Astrocyte of the spinal cord (primary cell): ENCODE results near the gene HSP90AA1.
"Not testable (repeated sequence)": the region's sequence is repeated elsewhere in the genome, so short reads cannot be mapped to it uniquely, and the experiment has no call there.

Experiments
- DNase-seq: peaks from one replicate; pipeline ENCODE4 v3.0.0; 2011; ENCODE audit warnings: low read depth, low spot score
- H3K4me3 ChIP-seq: 2 replicates; pipeline ENCODE4 v1.5.1; 2011; ENCODE audit warnings: low read depth, mild to moderate bottlenecking, low read length, moderate library complexity
- in situ Hi-C: cut with HindIII; loops from 2 replicates; pipeline ENCODE4 v1.10.0; 2017; ENCODE audit warnings: low sequenced_read_pairs
- TF ChIP-seq, protein P1 (sequence below): IDR thresholded peaks from 2 replicates; pipeline ENCODE4 v1.5.1; 2012; ENCODE audit warnings: low read depth, mild to moderate bottlenecking, low read length, inconsistent platforms

HSP90AA1 gene

DNA sequence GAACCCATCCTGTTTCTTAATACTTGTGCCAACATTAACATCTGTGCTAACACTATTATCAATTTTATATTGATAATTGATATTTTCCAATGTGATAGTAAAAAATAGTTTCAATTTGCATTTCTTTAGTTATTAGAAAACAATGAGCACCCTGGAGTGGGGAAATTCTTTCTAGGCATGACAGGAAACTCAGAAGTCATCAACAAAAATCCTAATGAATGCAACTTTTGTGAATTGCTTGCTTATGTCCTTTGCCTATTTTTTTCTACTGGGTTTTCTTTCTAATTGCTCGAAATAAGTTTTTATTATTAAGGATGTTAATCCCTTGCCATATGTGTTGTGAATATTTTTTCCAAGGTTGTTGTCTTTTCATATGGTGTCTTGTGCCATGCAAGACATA lies 34.7 kb upstream of the HSP90AA1 start:
- H3K4me3 ChIP-seq = no peak overlapping the region
- DNase-seq = no peak
- TF ChIP-seq, protein P1, sequence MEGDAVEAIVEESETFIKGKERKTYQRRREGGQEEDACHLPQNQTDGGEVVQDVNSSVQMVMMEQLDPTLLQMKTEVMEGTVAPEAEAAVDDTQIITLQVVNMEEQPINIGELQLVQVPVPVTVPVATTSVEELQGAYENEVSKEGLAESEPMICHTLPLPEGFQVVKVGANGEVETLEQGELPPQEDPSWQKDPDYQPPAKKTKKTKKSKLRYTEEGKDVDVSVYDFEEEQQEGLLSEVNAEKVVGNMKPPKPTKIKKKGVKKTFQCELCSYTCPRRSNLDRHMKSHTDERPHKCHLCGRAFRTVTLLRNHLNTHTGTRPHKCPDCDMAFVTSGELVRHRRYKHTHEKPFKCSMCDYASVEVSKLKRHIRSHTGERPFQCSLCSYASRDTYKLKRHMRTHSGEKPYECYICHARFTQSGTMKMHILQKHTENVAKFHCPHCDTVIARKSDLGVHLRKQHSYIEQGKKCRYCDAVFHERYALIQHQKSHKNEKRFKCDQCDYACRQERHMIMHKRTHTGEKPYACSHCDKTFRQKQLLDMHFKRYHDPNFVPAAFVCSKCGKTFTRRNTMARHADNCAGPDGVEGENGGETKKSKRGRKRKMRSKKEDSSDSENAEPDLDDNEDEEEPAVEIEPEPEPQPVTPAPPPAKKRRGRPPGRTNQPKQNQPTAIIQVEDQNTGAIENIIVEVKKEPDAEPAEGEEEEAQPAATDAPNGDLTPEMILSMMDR = no peak
- in situ Hi-C loops = no loop called here

DNA sequence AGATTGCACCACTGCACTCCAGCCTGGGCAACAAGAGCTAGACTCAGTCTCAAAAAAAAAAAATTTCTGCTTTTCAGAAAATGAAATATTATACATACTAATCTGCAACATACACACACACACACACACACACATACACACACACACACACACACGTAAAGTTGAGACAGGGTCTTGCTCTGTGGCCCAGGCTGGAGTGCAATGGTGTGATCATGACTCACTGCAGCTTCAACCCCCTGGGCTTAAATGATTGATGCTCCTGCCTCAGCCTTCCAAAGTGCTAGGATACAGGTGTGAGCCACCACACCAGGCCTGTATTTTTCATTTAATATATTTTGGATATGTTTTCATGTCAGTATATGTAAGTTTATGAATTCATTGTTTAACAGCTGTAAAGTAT lies 34.0 kb upstream of the HSP90AA1 start:
- in situ Hi-C loops = no loop called here
- DNase-seq = no peak
- H3K4me3 ChIP-seq = no peak overlapping the region
- TF ChIP-seq, protein P1 = no peak

DNA sequence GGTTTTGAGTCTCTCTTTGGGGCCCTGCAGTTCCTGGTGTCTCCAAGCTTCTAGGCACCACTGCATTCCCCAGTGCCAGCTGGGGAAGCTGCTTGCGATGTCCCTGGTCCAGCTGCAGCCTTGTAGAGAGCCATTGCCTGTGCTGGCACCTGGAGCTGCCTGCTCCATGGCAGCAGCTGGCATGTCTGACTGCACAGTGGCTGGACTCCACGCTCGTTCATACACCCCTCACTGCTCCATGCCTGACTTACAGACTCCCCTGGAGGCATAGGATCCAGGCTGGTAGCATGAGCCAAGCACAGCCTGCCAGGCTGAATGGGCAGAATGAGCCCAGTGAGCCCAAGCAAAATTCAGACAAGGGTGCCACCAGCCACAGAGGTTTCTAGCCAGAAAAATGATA lies 31.0 kb upstream of the HSP90AA1 start:
- in situ Hi-C loops = no loop called here
- H3K4me3 ChIP-seq = no peak overlapping the region
- TF ChIP-seq, protein P1 = no peak
- no peak for DNase-seq

DNA sequence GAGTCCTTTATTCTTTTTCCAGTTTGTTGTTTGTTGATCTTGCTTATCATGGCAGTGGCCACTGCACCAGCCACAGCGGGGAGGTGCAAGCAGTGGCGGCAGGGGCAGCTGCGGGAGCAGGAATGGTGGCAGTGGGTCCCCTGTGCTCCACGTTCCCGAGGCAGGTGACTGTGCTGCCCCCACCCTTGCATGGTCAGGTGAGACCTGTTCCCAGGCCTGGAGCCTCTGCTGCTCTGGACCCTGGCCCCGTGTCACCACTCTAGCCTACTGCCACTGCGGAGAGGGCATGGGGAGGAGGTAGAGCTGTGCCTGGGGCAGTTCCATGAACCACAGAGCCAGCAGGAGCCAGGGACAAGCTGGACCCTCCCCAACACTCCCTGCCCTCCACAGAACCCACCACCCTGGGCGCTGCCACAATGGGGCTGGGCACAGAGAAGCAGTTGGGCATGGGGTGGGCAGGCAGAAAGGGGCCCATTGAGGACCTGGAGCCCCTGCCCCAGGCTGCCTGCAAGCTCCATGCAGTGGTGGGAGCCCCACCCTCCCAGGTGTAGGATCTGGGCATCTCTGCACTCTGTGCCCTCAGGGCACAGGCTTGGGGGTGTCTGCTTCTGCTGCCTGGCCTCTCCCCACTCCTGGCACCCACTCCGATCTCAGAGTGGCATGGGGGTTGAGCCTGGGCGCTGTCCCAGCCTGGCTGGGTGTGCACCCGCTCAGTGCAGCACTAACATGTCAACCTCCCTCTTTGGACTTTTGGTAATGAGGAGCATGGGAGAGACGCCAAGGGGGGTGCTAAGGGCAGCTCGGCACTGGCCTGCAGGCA lies 29.7 kb upstream of the HSP90AA1 start:
- in situ Hi-C loops = no loop called here
- no peak for DNase-seq
- H3K4me3 ChIP-seq = no peak overlapping the region
- TF ChIP-seq, protein P1 = no peak

DNA sequence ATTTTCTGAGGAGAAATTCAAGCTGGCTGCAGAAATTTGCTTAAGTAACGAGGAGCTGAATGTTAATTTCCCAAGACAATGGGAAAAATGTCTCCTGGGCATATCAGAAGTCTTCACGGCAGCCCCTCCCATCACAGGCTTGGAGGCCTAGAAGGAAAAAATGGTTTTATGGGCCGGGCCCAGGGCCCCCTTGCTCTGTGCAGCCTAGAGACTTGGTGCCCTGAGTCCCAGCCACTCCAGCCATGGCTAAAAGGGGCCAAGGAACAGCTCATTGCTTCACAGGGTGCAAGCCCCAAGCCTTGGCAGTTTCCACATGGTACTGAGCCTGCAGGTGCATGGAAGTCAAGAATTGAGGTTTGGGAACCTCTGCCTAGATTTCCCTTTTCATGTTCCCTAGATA lies 24.3 kb upstream of the HSP90AA1 start:
- TF ChIP-seq, protein P1 = no peak
- in situ Hi-C loops = no loop called here
- no peak overlapping the region for H3K4me3 ChIP-seq
- no peak for DNase-seq

DNA sequence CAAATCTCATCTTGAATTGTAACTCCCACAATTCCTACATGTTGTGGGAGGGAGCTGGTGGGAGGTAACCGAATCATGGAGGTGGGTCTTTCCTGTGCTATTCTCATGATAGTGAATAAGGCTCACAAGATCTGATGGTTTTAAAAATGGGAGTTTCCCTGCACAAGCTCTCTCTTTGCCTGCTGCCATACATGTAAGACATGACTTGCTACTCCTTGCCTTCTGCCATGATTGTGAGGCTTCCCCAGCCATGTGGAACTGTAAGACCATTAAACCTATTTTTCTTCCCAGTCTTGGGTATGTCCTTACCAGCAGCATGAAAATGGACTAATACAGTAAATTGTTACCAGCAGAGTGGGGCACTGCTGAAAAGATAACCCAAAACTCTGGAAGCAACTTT lies 22.5 kb upstream of the HSP90AA1 start:
- DNase-seq, in situ Hi-C loops, H3K4me3 ChIP-seq: not testable (repeated sequence)

DNA sequence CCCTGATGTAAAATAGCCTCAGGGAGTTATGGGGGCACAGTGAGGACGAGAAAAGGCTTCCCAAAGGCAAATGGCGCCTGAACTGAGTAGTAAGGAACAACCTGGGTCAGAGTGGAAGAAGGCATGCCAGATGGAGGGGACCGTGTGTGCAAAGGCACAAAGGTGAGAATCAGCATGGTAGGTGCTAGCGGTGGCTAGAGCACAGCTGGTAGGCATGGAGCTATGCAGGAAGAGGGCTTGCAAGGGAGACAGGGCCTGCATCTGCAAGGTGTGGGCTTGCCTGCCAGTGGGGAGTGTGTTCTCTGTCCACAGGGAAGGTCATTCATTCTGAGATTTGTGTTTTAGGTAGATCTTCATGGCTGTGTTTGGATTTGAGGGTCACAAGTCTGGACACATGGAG lies 18.5 kb upstream of the HSP90AA1 start:
- H3K4me3 ChIP-seq = no peak overlapping the region
- TF ChIP-seq, protein P1 = no peak
- in situ Hi-C loops = no loop called here
- no peak for DNase-seq
